Gastrocnemius medialis (tissue), 4 donors: ENCODE results near the gene SKAP2. TPM values are rescaled to one million over a fixed set of nuclear protein-coding genes. Genes with fewer than 3 reads are reported as not detected.
A peak's percentile ranks its signal among the peaks of the same experiment; 100 is the strongest.

ENCODE experiments used
- ATAC-seq, 2 donors: fragments of 150-250 bp; one replicate each; pipeline ENCODE4 v1.9.1; 2016
- DNase-seq, 2 donors: peaks; one replicate each; pipeline ENCODE4 v3.0.0-alpha.2; 2019
- H3K27ac ChIP-seq, 4 donors: fragments of 200-600 bp; sonication (generic); 1 replicate in 1 of 4; 2 replicates in 3 of 4; pipeline ENCODE4 v1.5.1; 2016 to 2018; ENCODE audit warnings: mild to moderate bottlenecking in 2 of 4, moderate library complexity in 1 of 4
- H3K27me3 ChIP-seq, 3 donors: fragments of 200-600 bp; sonication (generic) in 2 of 3; 1 replicate in 1 of 3; 2 replicates in 2 of 3; pipeline versions ENCODE4 v1.5.1 to v1.6.0; 2016 to 2019; ENCODE audit warnings: mild to moderate bottlenecking in 1 of 3, moderate library complexity in 1 of 3
- H3K36me3 ChIP-seq, 2 donors: fragments of 200-600 bp; sonication (generic) in 1 of 2; one replicate each; pipeline ENCODE4 v1.5.1; 2017 to 2018
- H3K4me1 ChIP-seq, 2 donors: fragments of 200-600 bp; sonication (generic) in 1 of 2; one replicate each; pipeline ENCODE4 v1.5.1; 2016 to 2017; ENCODE audit warnings: mild to moderate bottlenecking in 2 of 2
- H3K4me3 ChIP-seq, 4 donors: fragments of 200-600 bp; sonication (generic) in 3 of 4; 1 replicate in 1 of 4; 2 replicates in 3 of 4; pipeline ENCODE4 v1.5.1; 2016 to 2019; ENCODE audit warnings: mild to moderate bottlenecking in 2 of 4
- H3K9me3 ChIP-seq, 3 donors: fragments of 200-600 bp; sonication (generic) in 2 of 3; 1 replicate in 1 of 3; 2 replicates in 2 of 3; pipeline ENCODE4 v1.5.1; 2016 to 2019
- POLR2A ChIP-seq, 2 donors: fragments of 450-650 bp; IDR thresholded peaks; one replicate each; pipeline ENCODE4 v1.6.1; 2017; ENCODE audit warnings: antibody characterized with exemption in 2 of 2, mild to moderate bottlenecking in 2 of 2, moderate library complexity in 2 of 2
- in situ Hi-C, 4 donors: fragments of 200-750 bp; cut with MboI; loops; one replicate each; pipeline versions ENCODE4 v1.15.0 to v1.8.0; 2017; ENCODE audit warnings: low sequenced_read_pairs in 4 of 4
- intact Hi-C: fragments of 100-400 bp; cut with DNase I; formaldehyde crosslinking; loops from one replicate; pipeline ENCODE4 v1.15.1; 2023; ENCODE audit warnings: low total_unique reads
- total RNA-seq, 4 donors: library from RNA; depleted of rRNA; stranded (reverse); fragments of >200 nt; gene quantifications; one replicate each; pipeline versions ENCODE4 v1.1.0 to v1.2.3, GENCODE V29; 2016
- TF ChIP-seq, protein P1 (sequence below), 5 experiments: fragments of 450-650 bp in 3 of 5; fragments of 200-600 bp in 2 of 5; sonication (generic) in 2 of 5; IDR thresholded peaks in 4 of 5; conservative IDR thresholded peaks in 1 of 5; 1 replicate in 4 of 5; 2 replicates in 1 of 5; pipeline ENCODE4 v1.5.1; 2016 to 2019; ENCODE audit warnings: antibody characterized with exemption in 5 of 5, mild to moderate bottlenecking in 3 of 5, moderate library complexity in 3 of 5

Gene SKAP2
- total RNA-seq, 4 donors from 2014 or later, result 6.1 to 23.5 (median 17.1) TPM

DNA sequence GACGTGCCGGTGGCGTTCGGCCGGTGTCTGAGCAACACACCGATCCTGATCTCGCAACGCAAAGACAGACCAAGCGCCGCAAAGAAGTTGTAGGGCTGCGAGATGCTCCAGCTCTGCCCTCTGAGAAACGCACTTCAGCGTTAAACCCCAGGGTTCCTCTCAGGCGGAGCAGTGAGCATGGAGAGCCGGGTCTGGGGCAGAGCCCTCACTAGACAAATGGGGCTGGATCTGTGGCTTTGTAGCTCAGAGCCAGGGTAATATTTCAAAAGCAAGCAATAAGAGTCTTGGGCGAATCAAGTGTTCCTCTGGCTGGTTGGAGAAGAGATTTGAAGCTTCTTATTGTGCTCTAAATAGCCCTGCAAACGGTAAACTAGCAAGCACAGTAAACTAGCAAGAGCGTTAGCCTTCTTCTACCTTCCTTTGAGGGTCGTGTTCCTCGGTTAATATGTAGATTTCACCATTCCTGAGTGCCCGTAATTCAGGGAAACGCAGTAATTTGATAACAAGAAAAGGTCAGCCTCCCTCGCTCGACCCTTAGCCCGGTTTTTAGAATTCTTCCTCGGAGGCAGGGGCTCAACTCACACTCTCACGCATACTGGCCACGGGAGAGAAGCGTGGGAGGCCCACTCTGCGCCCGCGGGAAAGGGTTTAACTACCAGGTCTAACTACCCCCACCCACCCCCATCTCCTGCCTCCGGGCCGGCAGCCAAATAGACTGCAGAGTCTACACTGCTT is 6.7 kb downstream of the SKAP2 start:
- H3K27ac ChIP-seq, result peak overlapping the region in 3 of 4 donors; percentile 5 to 63 (median 6)
- DNase-seq, result no peak
- ATAC-seq, result no peak
- no peaks in the 10 kb centered on the region for H3K4me1 ChIP-seq
- no peak for TF ChIP-seq POLR2A (IDR thresholded peaks at IDR 0.05)
- TF ChIP-seq, protein P1, sequence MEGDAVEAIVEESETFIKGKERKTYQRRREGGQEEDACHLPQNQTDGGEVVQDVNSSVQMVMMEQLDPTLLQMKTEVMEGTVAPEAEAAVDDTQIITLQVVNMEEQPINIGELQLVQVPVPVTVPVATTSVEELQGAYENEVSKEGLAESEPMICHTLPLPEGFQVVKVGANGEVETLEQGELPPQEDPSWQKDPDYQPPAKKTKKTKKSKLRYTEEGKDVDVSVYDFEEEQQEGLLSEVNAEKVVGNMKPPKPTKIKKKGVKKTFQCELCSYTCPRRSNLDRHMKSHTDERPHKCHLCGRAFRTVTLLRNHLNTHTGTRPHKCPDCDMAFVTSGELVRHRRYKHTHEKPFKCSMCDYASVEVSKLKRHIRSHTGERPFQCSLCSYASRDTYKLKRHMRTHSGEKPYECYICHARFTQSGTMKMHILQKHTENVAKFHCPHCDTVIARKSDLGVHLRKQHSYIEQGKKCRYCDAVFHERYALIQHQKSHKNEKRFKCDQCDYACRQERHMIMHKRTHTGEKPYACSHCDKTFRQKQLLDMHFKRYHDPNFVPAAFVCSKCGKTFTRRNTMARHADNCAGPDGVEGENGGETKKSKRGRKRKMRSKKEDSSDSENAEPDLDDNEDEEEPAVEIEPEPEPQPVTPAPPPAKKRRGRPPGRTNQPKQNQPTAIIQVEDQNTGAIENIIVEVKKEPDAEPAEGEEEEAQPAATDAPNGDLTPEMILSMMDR (IDR thresholded peaks at IDR 0.05 in 4 of 5, conservative IDR thresholded peaks at IDR 0.05 in 1 of 5), result no peak
- H3K9me3 ChIP-seq, result no peaks in the 10 kb centered on the region
- peak overlapping the region in 2 of 4 donors; percentile 28 to 31 for H3K4me3 ChIP-seq
- intact Hi-C loops (no loop called here), in situ Hi-C loops (loop anchor here (5.0 to 25.0 kb wide), 7 partner anchors 287 to 995 kb away; partner anchors contain the start of genes HOXA6 (in 2 of the 4), CBX3 (in 1 of the 4), HNRNPA2B1 (in 1 of the 4) and HOXA5 (in 1 of the 4))
- no peaks in the 10 kb centered on the region for H3K36me3 ChIP-seq
- peaks cover 60 to 82% (median 60%) of the 10 kb centered on the region in 3 donors for H3K27me3 ChIP-seq

DNA sequence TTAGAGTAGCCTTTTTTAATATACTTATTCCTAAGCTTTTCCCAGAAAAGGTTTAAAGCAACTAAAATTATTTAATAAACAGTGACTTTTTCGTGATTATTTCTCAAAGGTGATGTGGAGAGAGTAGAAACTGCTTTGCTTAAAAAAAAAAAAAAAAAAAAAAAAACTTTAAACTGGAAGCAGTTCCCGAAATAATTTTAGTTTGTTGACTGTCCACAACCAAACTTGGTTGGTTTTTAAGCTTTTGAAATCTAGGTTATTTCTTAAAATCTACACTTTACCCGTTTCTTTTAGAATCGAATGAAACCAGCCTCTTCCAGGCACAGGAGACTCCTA is 7.3 kb downstream of the SKAP2 start:
- DNase-seq, result no peak
- ATAC-seq, result no peak
- Histone ChIP-seq H3K4me3 (peak overlapping the region in 2 of 4 donors; percentile 28 to 31), H3K27me3 (peaks cover 56 to 76% (median 60%) of the 10 kb centered on the region in 3 donors), H3K36me3 (no peaks in the 10 kb centered on the region), H3K27ac (peak overlapping the region in 3 of 4 donors; percentile 5 to 63 (median 6)), H3K4me1 (no peaks in the 10 kb centered on the region), H3K9me3 (no peaks in the 10 kb centered on the region)
- TF ChIP-seq, protein P1 (IDR thresholded peaks at IDR 0.05 in 4 of 5, conservative IDR thresholded peaks at IDR 0.05 in 1 of 5), result no peak
- TF ChIP-seq POLR2A (IDR thresholded peaks at IDR 0.05), result no peak
- in situ Hi-C loops (loop anchor here (5.0 to 25.0 kb wide), 7 partner anchors 288 to 995 kb away; partner anchors contain the start of genes HOXA6 (in 2 of the 4), CBX3 (in 1 of the 4), HNRNPA2B1 (in 1 of the 4) and HOXA5 (in 1 of the 4)), intact Hi-C loops (no loop called here)

DNA sequence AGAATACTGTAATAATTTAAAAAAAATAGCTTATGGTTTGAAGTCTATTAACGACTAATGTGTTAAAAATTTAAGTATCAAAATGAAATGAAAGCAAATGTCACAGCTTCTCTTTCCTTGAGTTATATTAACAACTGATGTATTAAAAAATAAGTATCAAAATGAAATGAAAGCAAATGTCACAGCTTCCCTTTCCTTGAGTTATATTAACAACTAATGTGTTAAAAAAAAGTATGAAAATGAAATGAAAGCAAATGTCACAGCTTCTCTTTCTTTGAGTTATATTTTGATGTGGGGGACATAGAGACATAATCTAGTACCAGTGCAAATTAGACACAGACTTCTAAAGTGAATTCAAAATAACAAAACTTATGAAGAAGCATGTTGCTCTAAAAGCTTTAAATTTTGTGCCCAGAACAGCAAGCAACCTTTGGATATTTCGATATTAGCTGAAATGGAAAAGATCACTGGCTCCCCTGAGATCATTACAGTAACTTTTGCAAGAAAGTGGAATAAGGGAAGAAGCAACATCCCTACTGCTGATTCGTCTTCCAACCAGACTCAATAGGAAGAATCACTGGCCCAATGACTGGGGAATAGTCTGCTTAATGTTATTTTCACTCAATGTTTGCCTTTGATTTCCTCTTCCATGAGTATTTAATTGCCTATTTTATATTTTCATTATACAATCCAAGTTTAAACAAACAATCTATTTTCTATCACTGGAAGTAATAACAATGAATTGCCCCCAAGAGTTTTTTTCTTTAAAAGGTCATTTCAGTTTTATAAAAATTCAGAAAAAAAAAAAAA is 8.0 kb downstream of the SKAP2 start:
- intact Hi-C loops (no loop called here), in situ Hi-C loops (loop anchor here (5.0 to 25.0 kb wide), 7 partner anchors 288 to 994 kb away; partner anchors contain the start of genes HOXA6 (in 2 of the 4), CBX3 (in 1 of the 4), HNRNPA2B1 (in 1 of the 4) and HOXA5 (in 1 of the 4))
- H3K27ac ChIP-seq, result no peak overlapping the region
- TF ChIP-seq, protein P1 (IDR thresholded peaks at IDR 0.05 in 4 of 5, conservative IDR thresholded peaks at IDR 0.05 in 1 of 5), result no peak
- no peak for TF ChIP-seq POLR2A (IDR thresholded peaks at IDR 0.05)
- H3K9me3 ChIP-seq, result no peaks in the 10 kb centered on the region
- H3K4me1 ChIP-seq, result no peaks in the 10 kb centered on the region
- no peaks in the 10 kb centered on the region for H3K36me3 ChIP-seq
- peaks cover 56 to 70% (median 62%) of the 10 kb centered on the region in 3 donors for H3K27me3 ChIP-seq
- no peak for ATAC-seq
- no peak overlapping the region for H3K4me3 ChIP-seq
- DNase-seq, result no peak

DNA sequence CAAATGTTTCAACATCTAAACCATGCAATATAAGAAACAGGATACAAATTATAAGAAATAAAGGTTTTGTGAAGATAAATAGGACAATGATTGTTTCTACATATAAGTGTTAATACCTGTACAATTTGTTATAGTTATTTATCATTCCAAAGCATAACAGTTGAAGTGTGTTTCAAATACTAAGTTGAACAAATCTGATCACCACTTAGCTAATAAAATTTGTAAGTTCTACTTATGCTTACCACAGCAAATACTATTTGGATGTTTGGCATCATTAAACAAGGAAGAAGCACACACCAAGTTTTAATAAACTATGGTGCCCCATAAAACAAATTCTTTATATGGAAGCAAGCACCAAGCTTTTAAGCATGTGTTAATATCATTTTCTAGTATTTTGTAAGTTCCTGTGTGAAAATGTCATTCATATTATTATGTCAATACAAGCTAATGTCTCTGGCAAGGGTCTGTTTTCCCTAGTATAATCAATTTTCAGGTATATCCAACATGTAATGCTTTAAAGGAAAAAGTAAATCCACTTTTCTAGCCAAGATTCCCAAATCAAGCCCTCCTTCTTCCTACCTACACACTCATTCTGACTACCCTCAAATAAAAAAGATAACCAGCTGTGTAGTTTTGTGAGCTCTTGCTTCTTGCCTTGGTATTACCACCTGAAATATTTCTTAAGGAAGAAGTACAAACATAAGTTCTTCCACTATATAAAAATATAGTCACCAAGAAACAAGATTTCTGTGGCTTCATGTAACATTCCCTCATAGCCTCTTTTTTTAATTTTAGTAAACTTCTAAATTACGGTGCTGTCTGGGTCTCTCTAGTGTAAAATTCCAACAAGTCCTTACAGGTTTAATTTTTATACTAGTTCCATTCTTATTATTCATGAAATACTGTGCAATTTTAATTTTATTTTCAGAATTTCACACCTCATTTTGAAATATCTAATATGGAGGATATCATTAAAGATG is 9.2 kb downstream of the SKAP2 start:
- H3K27me3 ChIP-seq, result peaks cover 45 to 62% (median 61%) of the 10 kb centered on the region in 3 donors
- H3K36me3 ChIP-seq, result no peaks in the 10 kb centered on the region

More for the DNA sequence above, 9.2 kb downstream of the SKAP2 start:
- intact Hi-C loops (loop anchor here (2.0 kb wide), 1 partner anchor 280 kb away; no protein-coding TSS in a partner anchor), in situ Hi-C loops (loop anchor here (5.0 to 25.0 kb wide), 7 partner anchors 290 to 993 kb away; partner anchors contain the start of genes HOXA6 (in 2 of the 4), CBX3 (in 1 of the 4), HNRNPA2B1 (in 1 of the 4) and HOXA5 (in 1 of the 4))
- Histone ChIP-seq H3K4me3 (no peak overlapping the region), H3K4me1 (no peaks in the 10 kb centered on the region), H3K9me3 (no peaks in the 10 kb centered on the region), H3K27ac (no peak overlapping the region)
- no peak for DNase-seq
- TF ChIP-seq POLR2A (IDR thresholded peaks at IDR 0.05), result no peak
- TF ChIP-seq, protein P1 (IDR thresholded peaks at IDR 0.05 in 4 of 5, conservative IDR thresholded peaks at IDR 0.05 in 1 of 5), result no peak
- ATAC-seq, result no peak
